WI38 (cell line): ENCODE measurements around the gene PHLDB3.

Experiments
- H3K4me3 ChIP-seq: 2 replicates; pipeline ENCODE4 v1.5.1; 2011; ENCODE audit warnings: low read depth, mild to moderate bottlenecking, control low read depth, low read length
- TF ChIP-seq, protein P1 (sequence below): IDR thresholded peaks from 2 replicates; pipeline ENCODE4 v1.5.1; 2012; ENCODE audit warnings: low read depth, mild to moderate bottlenecking, control low read depth, low read length

The PHLDB3 gene

DNA sequence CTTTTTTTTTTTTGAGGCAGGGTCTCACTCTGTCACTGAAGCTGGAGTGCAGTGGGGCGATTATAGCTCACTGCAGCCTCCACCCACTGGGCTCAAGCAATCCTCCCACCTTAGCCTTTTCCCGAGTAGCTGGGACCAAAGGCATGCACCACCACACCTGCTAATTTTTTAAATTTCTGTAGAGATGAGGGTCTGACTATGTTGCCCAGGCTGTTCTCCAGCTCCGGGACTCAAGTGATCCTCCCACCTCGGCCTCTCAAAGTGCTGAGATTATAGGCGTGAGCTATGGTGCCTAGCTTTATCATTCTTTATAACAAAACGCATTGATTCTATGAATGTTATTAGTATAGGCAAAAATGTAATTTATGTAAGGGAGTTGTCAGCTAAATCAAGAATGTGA, 21.3 kb downstream of the PHLDB3 start:
- no peak overlapping the region for H3K4me3 ChIP-seq
- TF ChIP-seq, protein P1, sequence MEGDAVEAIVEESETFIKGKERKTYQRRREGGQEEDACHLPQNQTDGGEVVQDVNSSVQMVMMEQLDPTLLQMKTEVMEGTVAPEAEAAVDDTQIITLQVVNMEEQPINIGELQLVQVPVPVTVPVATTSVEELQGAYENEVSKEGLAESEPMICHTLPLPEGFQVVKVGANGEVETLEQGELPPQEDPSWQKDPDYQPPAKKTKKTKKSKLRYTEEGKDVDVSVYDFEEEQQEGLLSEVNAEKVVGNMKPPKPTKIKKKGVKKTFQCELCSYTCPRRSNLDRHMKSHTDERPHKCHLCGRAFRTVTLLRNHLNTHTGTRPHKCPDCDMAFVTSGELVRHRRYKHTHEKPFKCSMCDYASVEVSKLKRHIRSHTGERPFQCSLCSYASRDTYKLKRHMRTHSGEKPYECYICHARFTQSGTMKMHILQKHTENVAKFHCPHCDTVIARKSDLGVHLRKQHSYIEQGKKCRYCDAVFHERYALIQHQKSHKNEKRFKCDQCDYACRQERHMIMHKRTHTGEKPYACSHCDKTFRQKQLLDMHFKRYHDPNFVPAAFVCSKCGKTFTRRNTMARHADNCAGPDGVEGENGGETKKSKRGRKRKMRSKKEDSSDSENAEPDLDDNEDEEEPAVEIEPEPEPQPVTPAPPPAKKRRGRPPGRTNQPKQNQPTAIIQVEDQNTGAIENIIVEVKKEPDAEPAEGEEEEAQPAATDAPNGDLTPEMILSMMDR = no peak

DNA sequence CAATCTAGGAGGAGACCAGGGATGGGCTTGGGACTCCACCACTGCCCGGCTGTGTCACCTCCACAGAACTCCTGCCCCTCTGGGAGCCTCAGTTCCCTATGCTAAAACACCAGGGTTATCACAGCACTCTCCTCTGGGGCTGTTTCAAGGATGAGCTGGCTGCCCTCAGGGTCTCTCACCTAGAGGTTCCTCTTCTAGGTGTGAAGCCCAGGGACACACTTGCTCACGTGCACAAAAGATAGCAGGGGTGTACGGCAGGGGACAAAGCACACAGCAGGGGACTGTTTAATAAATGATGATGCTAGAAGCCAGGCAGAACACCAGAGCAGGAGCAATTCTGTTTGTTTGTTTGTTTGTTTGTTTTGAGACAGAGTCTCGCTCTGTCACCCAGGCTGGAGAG, 22.4 kb downstream of the PHLDB3 start:
- H3K4me3 ChIP-seq = no peak overlapping the region
- TF ChIP-seq, protein P1 = no peak

DNA sequence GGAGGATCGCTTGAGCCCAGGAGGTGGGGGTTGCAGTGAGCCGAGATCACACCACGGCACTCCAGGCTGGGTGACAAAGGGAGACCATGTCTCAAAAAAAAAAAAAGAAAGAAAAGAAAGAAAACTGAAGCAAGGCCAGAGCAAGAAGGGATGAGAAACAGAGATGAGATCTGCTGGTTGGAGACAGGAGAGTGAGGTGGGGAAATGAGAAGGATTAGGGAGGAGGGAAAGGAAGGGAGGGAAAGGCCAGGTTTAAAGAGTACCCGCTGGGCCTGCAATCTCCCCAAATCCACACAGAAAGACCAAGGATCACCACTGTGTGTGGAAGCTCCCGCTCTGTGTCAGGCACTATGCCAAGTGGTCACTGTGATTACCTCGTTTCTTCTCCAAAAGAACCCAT, 22.8 kb downstream of the PHLDB3 start:
- TF ChIP-seq, protein P1 = no peak
- H3K4me3 ChIP-seq = no peak overlapping the region

DNA sequence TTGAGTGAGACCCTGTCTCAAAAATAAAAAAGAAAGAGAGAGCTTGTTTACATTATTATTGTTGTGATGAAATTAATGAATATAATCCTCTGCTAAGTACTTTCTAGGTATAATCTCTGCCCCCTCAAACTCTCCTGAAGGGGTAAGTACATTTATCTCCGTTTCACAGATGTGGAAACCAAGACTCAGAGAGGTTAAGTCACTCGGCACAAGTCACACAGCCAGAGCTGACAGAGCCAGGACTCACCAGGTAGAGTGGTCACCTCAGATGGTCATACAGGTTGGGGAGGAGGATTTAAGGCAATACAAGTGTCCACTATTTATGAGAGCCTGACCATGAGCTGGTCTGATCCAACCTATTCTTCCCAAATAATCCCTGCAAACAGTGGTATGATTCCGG, 24.0 kb downstream of the PHLDB3 start:
- no peak overlapping the region for H3K4me3 ChIP-seq
- TF ChIP-seq, protein P1 = no peak

DNA sequence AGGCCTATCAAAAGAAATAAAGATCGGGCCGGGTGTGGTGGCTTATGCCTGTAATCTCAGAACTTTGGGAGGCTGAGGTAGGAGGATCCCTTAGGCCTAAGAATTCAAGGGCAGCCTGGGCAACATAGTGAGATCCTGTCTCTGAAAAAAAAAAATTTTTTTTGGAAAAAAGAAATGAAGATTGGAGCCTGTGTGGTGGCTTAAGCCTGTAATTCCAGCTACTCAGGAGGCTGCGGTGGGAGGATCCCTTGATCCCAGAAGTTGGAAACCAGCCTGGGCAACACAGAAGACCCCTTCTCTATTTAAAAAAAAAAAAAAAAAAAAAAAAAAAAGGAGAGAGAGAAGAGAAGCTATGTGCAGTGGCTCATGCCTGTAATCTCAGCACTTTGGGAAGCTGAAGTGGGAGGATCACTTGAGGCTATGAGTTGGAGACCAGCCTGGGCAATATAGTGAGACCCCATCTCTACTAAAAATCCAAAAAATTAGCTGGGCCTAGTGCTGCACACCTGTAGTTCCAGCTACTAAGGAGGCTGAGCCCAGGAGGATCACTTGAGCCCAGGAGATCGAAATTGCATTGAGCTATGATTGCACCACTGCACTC, 24.5 kb downstream of the PHLDB3 start:
- TF ChIP-seq, protein P1 = no peak
- H3K4me3 ChIP-seq = no peak overlapping the region

DNA sequence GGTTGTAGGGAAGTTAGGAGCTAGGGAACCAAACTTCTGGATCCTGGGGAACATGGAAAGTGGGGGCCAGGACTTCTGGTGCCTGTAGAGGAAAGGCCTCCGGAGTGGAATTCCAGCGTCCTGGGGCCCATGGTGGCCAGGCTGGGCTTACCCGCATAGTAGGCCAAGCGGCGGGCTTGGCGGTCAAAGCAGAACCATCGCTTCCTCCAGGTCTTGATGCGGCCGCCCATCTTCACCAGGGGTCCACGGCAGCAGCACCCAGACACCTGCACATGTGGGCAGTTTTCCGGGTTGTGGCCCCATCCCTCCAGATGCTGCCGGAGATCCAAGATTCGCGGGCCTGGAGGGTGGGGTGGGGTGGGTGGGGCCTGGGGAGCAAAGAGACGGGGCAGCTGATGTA, 25.3 kb downstream of the PHLDB3 start:
- H3K4me3 ChIP-seq = no peak overlapping the region
- TF ChIP-seq, protein P1 = no peak

DNA sequence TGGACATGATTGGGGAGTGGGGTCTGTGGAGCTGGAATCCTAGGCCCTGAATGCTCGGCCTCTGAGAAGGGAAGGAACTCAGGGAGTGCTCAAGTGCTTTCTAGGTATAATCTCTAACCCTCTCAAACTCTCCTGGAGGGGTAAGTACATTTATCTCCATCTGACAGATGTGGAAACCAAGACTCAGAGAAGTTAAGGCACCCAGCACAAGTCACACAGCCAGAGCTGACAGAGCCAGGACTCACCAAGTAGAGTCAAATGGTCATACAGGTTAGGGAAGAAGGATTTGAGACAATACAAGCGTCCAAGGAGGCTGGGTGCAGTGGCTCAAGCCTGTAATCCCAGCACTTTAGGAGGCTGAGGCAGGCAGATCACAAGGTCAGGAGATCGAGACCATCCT, 26.2 kb downstream of the PHLDB3 start:
- TF ChIP-seq, protein P1 = no peak
- H3K4me3 ChIP-seq = no peak overlapping the region
